Esophagus (tissue), 2 donors: ENCODE results near the gene NSG1. TPM values are rescaled to one million over a fixed set of nuclear protein-coding genes. Genes with fewer than 3 reads are reported as not detected.
"Not testable (repeated sequence)": the region's sequence is repeated elsewhere in the genome, so short reads cannot be mapped to it uniquely, and the experiment has no call there.

Source experiments
- H3K27ac ChIP-seq, 2 donors: one replicate each; pipeline ENCODE4 v1.5.1; 2013; ENCODE audit warnings: low read depth in 2 of 2, mild to moderate bottlenecking in 2 of 2, inconsistent platforms in 1 of 2, low read length in 1 of 2, moderate library complexity in 1 of 2
- H3K27me3 ChIP-seq, 2 donors: one replicate each; pipeline ENCODE4 v1.6.1; 2013; ENCODE audit warnings: low read length in 2 of 2, control low read depth in 1 of 2, mild to moderate bottlenecking in 1 of 2; ENCODE audit not compliant: insufficient read depth in 2 of 2, control insufficient read depth in 1 of 2
- H3K36me3 ChIP-seq, 2 donors: one replicate each; pipeline ENCODE4 v1.6.1; 2013; ENCODE audit warnings: low read length in 1 of 2; ENCODE audit not compliant: control insufficient read depth in 2 of 2, insufficient read depth in 2 of 2
- H3K4me1 ChIP-seq, 2 donors: one replicate each; pipeline ENCODE4 v1.6.1; 2013; ENCODE audit warnings: low read length in 1 of 2; ENCODE audit not compliant: control insufficient read depth in 2 of 2, insufficient read depth in 2 of 2
- H3K4me3 ChIP-seq, 2 donors: one replicate each; pipeline ENCODE4 v1.5.1; 2013; ENCODE audit warnings: low read length in 2 of 2, mild to moderate bottlenecking in 2 of 2, low read depth in 1 of 2, moderate library complexity in 1 of 2
- H3K9me3 ChIP-seq, 2 donors: one replicate each; pipeline ENCODE4 v1.6.1; 2013; ENCODE audit warnings: mild to moderate bottlenecking in 2 of 2, low read depth in 1 of 2, low read length in 1 of 2, moderate library complexity in 1 of 2; ENCODE audit not compliant: control insufficient read depth in 2 of 2, insufficient read depth in 1 of 2
- WGBS, 2 donors: extraction: QIAGEN DNeasy Blood & Tissue Kit; methylation state at CpG; one replicate each; pipeline ENCODE4 v1.1.7; 2013; 5-methylcytosine and 5-hydroxymethylcytosine counted together
- polyA plus RNA-seq, 2 donors: library from polyadenylated mRNA; stranded (reverse); fragments of 200-250 nt; gene quantifications; one replicate each; pipeline ENCODE4 v1.2.3, GENCODE V29; 2013
- donor health status: healthy with polysubstance abuse.
- donor health status: Bipolar disorder and iron deficiency.

NSG1 gene
- polyA plus RNA-seq, 2 donors: 11.3 to 23.6 TPM

DNA sequence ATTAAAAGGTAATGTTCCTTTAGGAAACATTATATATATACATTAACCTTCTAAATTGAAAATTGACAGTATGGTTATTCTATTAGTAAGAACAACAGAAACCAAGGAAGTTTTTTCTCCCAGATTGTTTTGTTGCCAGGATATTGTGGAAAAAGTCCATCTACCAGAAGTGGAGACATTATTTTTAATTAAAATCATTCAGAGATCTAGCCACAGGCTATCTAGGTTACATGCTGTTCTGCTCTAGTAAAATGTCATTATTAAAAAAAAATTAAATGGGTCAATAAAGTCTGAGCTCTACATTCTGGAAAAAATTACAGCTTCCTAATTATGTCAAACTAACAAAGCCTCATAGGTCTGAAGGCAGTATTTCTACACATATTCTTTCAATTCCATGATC lies 74.3 kb downstream of the NSG1 start:
- H3K27ac ChIP-seq: no peak overlapping the region
- H3K36me3 ChIP-seq: peaks cover 7 to 25% of the 10 kb centered on the region in 2 donors
- H3K4me1 ChIP-seq: no peaks in the 10 kb centered on the region
- H3K27me3 ChIP-seq: no peaks in the 10 kb centered on the region
- H3K9me3 ChIP-seq: no peaks in the 10 kb centered on the region
- H3K4me3 ChIP-seq: no peak overlapping the region

DNA sequence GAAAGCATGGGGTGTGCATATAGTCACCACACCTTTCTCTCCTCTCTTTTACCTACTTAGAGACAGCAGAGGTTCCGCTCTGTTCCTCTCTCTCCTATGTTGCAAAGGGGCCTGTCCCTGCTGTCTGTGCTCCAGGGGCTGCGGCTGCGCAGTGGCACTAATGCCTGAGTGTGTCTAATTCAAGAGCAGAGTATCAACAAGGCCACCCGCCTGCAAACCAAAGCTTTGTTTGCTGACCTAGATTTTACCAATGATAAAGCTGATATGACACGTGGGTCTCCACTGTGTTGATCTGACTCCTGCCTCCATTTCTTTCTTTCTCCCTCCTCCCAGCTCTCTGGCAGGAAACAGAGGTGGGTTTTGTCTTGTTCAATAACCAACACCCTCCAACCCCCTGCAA lies 74.9 kb downstream of the NSG1 start:
- no peaks in the 10 kb centered on the region for H3K27me3 ChIP-seq
- H3K4me1 ChIP-seq: no peaks in the 10 kb centered on the region
- no peak overlapping the region for H3K4me3 ChIP-seq
- H3K27ac ChIP-seq: no peak overlapping the region
- peaks cover 4 to 21% of the 10 kb centered on the region in 2 donors for H3K36me3 ChIP-seq
- WGBS, 2 donors: 72 to 84% methylated on average over 5 of the region's 5 CpGs
- H3K9me3 ChIP-seq: no peaks in the 10 kb centered on the region

- peaks cover 4 to 19% of the 10 kb centered on the region in 2 donors for H3K36me3 ChIP-seq
- H3K9me3 ChIP-seq: no peaks in the 10 kb centered on the region
- H3K27me3 ChIP-seq: no peaks in the 10 kb centered on the region
- no peak overlapping the region for H3K27ac ChIP-seq
- H3K4me1 ChIP-seq: no peaks in the 10 kb centered on the region
- H3K4me3 ChIP-seq: no peak overlapping the region
- 60 to 71% methylated on average over 3 of the region's 3 CpGs for WGBS, 2 donors
Observed at GRCh38 chr4:4462970-4463369, 76.1 kb downstream of the NSG1 start.

DNA sequence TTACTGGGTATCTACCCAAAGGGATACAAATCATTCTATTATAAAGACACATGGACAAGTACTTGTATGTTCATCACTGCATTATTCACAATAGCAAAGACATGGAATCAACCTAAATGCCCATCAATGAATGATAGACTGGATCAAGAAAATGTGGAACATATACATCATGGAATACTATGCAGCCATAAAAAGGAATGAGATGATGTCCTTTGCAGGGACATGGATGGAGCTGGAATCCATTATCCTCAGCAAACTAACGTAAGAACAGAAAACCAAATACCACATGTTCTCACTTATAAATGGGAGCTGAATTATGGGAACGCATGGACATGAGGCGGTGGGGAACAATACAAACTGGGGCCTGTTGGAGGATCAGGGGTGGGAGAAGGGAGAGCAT lies 78.3 kb downstream of the NSG1 start:
- H3K9me3 ChIP-seq, H3K4me3 ChIP-seq, H3K27me3 ChIP-seq, H3K4me1 ChIP-seq, H3K27ac ChIP-seq: not testable (repeated sequence)
- H3K36me3 ChIP-seq: peaks cover 0 to 13% of the 10 kb centered on the region in 2 donors
- 97 to 100% methylated on average over 3 of the region's 3 CpGs for WGBS, 2 donors

Other genes with a start within 250 kb of the NSG1 start
- gene OTOP1, start 160.2 kb upstream of the NSG1 start, polyA plus RNA-seq: under 1 TPM; 0.12 to 0.13 TPM
- 10 to 100 TPM; 12.5 to 15.7 TPM for gene TMEM128, start 138.9 kb upstream of the NSG1 start, polyA plus RNA-seq
- gene LYAR, start 96.9 kb upstream of the NSG1 start, polyA plus RNA-seq: 10 to 100 TPM; 15.7 to 17.2 TPM
- 1 to 10 TPM; 1.5 to 2.0 TPM for gene ZBTB49, start 96.9 kb upstream of the NSG1 start, polyA plus RNA-seq
- gene STX18, start 154.9 kb downstream of the NSG1 start, polyA plus RNA-seq: 10 to 100 TPM; 12.4 to 17.3 TPM